Right kidney (tissue), 1 donor: ENCODE measurements around the gene HLA-A.

Experiments used
- DNase-seq: peaks from one replicate; pipeline ENCODE4 v3.0.0-alpha.2; 2016

Gene HLA-A

GRCh38 chr6:29986179-29986781 lies 43.9 kb downstream of the HLA-A start:
- DNase-seq: no peak

- DNase-seq: no peak
Measured at GRCh38 chr6:29989211-29989610, 46.9 kb downstream of the HLA-A start.

- no peak for DNase-seq
Measured at GRCh38 chr6:29990931-29991330, 48.6 kb downstream of the HLA-A start.

GRCh38 chr6:29992807-29993206 lies 50.5 kb downstream of the HLA-A start:
- DNase-seq: no peak

GRCh38 chr6:29994826-29995225 lies 52.5 kb downstream of the HLA-A start:
- no peak for DNase-seq

- DNase-seq: no peak
Measured at GRCh38 chr6:29995340-29995777, 53.0 kb downstream of the HLA-A start.
